A549 (cell line): ENCODE measurements around the gene LRTM2.

Source experiments
- CTCF ChIP-seq: fragments of >200 bp; sonication (Bioruptor Twin); formaldehyde crosslinking; IDR thresholded peaks from 3 replicates; pipeline ENCODE4 v1.5.1; 2016
- FOSL2 ChIP-seq, 2 experiments: fragments of 450-650 bp in 1 of 2; fragments of >200 bp in 1 of 2; sonication (Bioruptor Twin) in 1 of 2; formaldehyde crosslinking; IDR thresholded peaks; 2 replicates each; pipeline versions ENCODE4 v1.5.0 to v1.6.1; 2016 to 2020; ENCODE audit warnings: mild to moderate bottlenecking in 1 of 2, moderate library complexity in 1 of 2
- HDAC2 ChIP-seq: fragments of 200-600 bp; sonication (generic); IDR thresholded peaks from 2 replicates; pipeline ENCODE4 v1.6.1; 2016
- JUN ChIP-seq, 2 experiments: fragments of >200 bp; sonication (Bioruptor Twin); formaldehyde crosslinking; IDR thresholded peaks; 2 replicates in 1 of 2; 3 replicates in 1 of 2; pipeline ENCODE4 v1.6.1; 2016 to 2017
- KDM1A ChIP-seq: fragments of 200-600 bp; sonication (generic); IDR thresholded peaks from 2 replicates; pipeline ENCODE4 v1.6.1; 2016; ENCODE audit warnings: low read depth, mild to moderate bottlenecking
- MAX ChIP-seq: IDR thresholded peaks from 2 replicates; pipeline ENCODE4 v1.6.1; 2012
- MYC ChIP-seq: IDR thresholded peaks from 2 replicates; pipeline ENCODE4 v1.6.1; 2012; ENCODE audit warnings: mild to moderate bottlenecking, inconsistent platforms, low read length, improper control_type of control experiment, borderline replicate concordance
- RAD21 ChIP-seq, 2 experiments: fragments of >200 bp in 1 of 2; sonication (Bioruptor Twin) in 1 of 2; formaldehyde crosslinking in 1 of 2; IDR thresholded peaks in 1 of 2; conservative IDR thresholded peaks in 1 of 2; 2 replicates in 1 of 2; 3 replicates in 1 of 2; pipeline ENCODE4 v1.6.1; 2012 to 2018; ENCODE audit warnings: inconsistent platforms in 1 of 2
- RFX5 ChIP-seq: fragments of 450-650 bp; IDR thresholded peaks from 2 replicates; pipeline ENCODE4 v1.7.1; 2014; ENCODE audit warnings: antibody characterized with exemption, mild to moderate bottlenecking, moderate library complexity
- SMC3 ChIP-seq: fragments of >200 bp; sonication (Bioruptor Twin); formaldehyde crosslinking; IDR thresholded peaks from 3 replicates; pipeline ENCODE4 v1.6.1; 2018; ENCODE audit warnings: inconsistent platforms
- TFCP2L1 ChIP-seq: fragments of 250-450 bp; sonication (Bioruptor Pico); IDR thresholded peaks from 2 replicates; pipeline ENCODE4 v1.5.0; 2021; ENCODE audit warnings: mild to moderate bottlenecking
- USF2 ChIP-seq: fragments of 450-650 bp; IDR thresholded peaks from 2 replicates; pipeline ENCODE4 v1.6.1; 2014; ENCODE audit warnings: antibody characterized with exemption
- ZFP36 ChIP-seq: fragments of 450-650 bp; IDR thresholded peaks from 2 replicates; pipeline ENCODE4 v1.6.1; 2014; ENCODE audit warnings: borderline replicate concordance; ENCODE audit not compliant: partially characterized antibody

GRCh38 chr12:1795785-1796514, 24.4 kb upstream of the LRTM2 start:
- peak; percentile 98 for TF ChIP-seq CTCF
- no peak for TF ChIP-seq ZFP36
- no peak for TF ChIP-seq RFX5
- peak; percentile 56 for TF ChIP-seq MYC
- TF ChIP-seq RAD21 (conservative IDR thresholded peaks at IDR 0.05 in 1 of 2, IDR thresholded peaks at IDR 0.05 in 1 of 2) = peak; percentile 90 to 99
- no peak for TF ChIP-seq USF2
- TF ChIP-seq HDAC2 = no peak
- peak in 1 of 2 experiments; percentile 46; a peak in 1 of 5 replicates for TF ChIP-seq JUN (IDR thresholded peaks at IDR 0.05)
- TF ChIP-seq KDM1A = peak; percentile 62; the same call in 1 of the 2 replicates
- peak; percentile 95 for TF ChIP-seq MAX
- peak; percentile 99 for TF ChIP-seq SMC3
- no peak for TF ChIP-seq FOSL2 (IDR thresholded peaks at IDR 0.05)
- no peak for TF ChIP-seq FOSL2 (CRISPR knock-in tag; IDR thresholded peaks at IDR 0.05)
- TF ChIP-seq TFCP2L1 (CRISPR knock-in tag) = no peak
